ENCODE results near the gene AKAP17A.
"Not testable (repeated sequence)": the region's sequence is repeated elsewhere in the genome, so short reads cannot be mapped to it uniquely, and the experiment has no call there.

AKAP17A gene

GRCh38 chrX:1610736-1611135, 19.3 kb downstream of the AKAP17A start:
- DNase-seq (ENCODE audit: extremely low read depth, low read depth), result no peak
- TF ChIP-seq CTCF (IDR thresholded peaks at IDR 0.05; ENCODE audit: low read depth, low read length), result no peak

GRCh38 chrX:1612641-1613286, 21.4 kb downstream of the AKAP17A start:
- no peak for DNase-seq (ENCODE audit: extremely low read depth, low read depth)
- no peak for TF ChIP-seq CTCF (IDR thresholded peaks at IDR 0.05; ENCODE audit: low read depth, low read length)

GRCh38 chrX:1614927-1615326, 23.5 kb downstream of the AKAP17A start, which contains the start of gene ASMT:
TSS of gene ASMT (plus strand) at chrX:1615059. CDS start at chrX:1615200, 141 bp downstream.
- no peak for DNase-seq (ENCODE audit: extremely low read depth, low read depth)
- no peak for TF ChIP-seq CTCF (IDR thresholded peaks at IDR 0.05; ENCODE audit: low read depth, low read length)

- no peak for DNase-seq (ENCODE audit: extremely low read depth, low read depth)
- no peak for TF ChIP-seq CTCF (IDR thresholded peaks at IDR 0.05; ENCODE audit: low read depth, low read length)
Observed at GRCh38 chrX:1618689-1619088, 27.3 kb downstream of the AKAP17A start.

GRCh38 chrX:1623691-1624090, 32.3 kb downstream of the AKAP17A start:
- no peak for DNase-seq (ENCODE audit: extremely low read depth, low read depth)
- no peak for TF ChIP-seq CTCF (IDR thresholded peaks at IDR 0.05; ENCODE audit: low read depth, low read length)

GRCh38 chrX:1624158-1624860, 32.9 kb downstream of the AKAP17A start:
- not testable (repeated sequence) for DNase-seq (ENCODE audit: extremely low read depth, low read depth)

GRCh38 chrX:1624861-1625215, 33.4 kb downstream of the AKAP17A start:
- DNase-seq (ENCODE audit: extremely low read depth, low read depth), result not testable (repeated sequence)

- no peak for TF ChIP-seq CTCF (IDR thresholded peaks at IDR 0.05; ENCODE audit: low read depth, low read length)
- DNase-seq (ENCODE audit: extremely low read depth, low read depth), result no peak
Observed at GRCh38 chrX:1629244-1629643, 37.8 kb downstream of the AKAP17A start.
